ENCODE measurements around the gene TFEB.

DNA sequence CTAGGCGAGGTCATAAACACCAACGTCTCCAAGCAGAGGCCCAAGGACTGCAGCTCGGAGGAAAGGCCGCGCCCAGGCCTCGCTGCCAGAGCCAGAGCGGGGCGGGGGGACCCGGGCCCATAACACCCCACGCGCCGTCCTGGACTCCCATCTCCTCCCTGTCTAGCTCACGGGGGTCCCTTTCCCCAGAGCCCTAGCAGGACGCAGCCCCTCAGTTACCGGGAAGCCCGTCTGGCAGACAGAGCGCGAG lies 52.2 kb downstream of the TFEB start:
- TF ChIP-seq CTCF (IDR thresholded peaks at IDR 0.05) (no peak), POLR2A (IDR thresholded peaks at IDR 0.05) (no peak), POLR2AphosphoS5 (IDR thresholded peaks at IDR 0.05; ENCODE audit: insufficient read depth in 1 of 2, low read depth in 1 of 2) (no peak)
